ENCODE data around the gene TMEM101. TPM values are rescaled to one million over a fixed set of nuclear protein-coding genes. Genes with fewer than 3 reads are reported as not detected.
"Not testable (repeated sequence)": the region's sequence is repeated elsewhere in the genome, so short reads cannot be mapped to it uniquely, and the experiment has no call there.

TMEM101 gene
- total RNA-seq, 1 donor from 2014 or later = 67.3 TPM

GRCh38 chr17:43962479-43962878 lies 52.3 kb downstream of the TMEM101 start:
- Histone ChIP-seq H3K27me3 (ENCODE audit: control insufficient read depth in 3 of 3, insufficient read depth in 3 of 3, low read length in 3 of 3) (peaks cover 0 to 12% (median 4%) of the 10 kb centered on the region in 3 donors), H3K27ac (ENCODE audit: low read depth, low read length) (no peak overlapping the region), H3K9ac (ENCODE audit: low read depth in 1 of 3, low read length in 3 of 3) (no peak overlapping the region), H3K9me3 (ENCODE audit: control insufficient read depth in 3 of 3, low read length in 3 of 3) (no peaks in the 10 kb centered on the region), H3K36me3 (ENCODE audit: control insufficient read depth in 3 of 3, insufficient read depth in 3 of 3, low read length in 3 of 3) (no peaks in the 10 kb centered on the region), H3K4me3 (ENCODE audit: low read length in 3 of 3) (no peak overlapping the region), H3K4me1 (ENCODE audit: control insufficient read depth in 3 of 3, insufficient read depth in 3 of 3, low read length in 3 of 3) (no peaks in the 10 kb centered on the region)

DNA sequence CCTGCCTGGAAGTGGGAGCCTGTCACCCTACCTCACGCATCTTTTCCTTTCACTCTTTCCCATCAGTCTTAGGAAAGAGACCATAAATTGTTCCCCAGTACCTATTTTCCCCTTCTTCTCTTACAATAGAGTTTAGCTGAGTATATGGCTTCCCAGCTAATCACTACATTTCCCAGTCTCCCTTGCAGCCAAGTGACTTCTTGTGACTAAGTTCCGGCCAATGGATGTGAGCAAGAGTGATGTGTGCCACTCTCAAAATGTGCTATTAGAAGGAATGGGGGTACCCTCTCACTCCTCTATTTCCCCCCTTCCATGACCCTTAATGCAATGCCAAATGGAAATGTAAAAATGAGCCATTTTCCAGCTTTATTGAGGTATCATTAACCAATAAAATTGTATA lies 52.8 kb downstream of the TMEM101 start:
- Histone ChIP-seq H3K4me1 (ENCODE audit: control insufficient read depth in 3 of 3, insufficient read depth in 3 of 3, low read length in 3 of 3) (no peaks in the 10 kb centered on the region), H3K27ac (ENCODE audit: low read depth, low read length) (no peak overlapping the region), H3K27me3 (ENCODE audit: control insufficient read depth in 3 of 3, insufficient read depth in 3 of 3, low read length in 3 of 3) (peaks cover 0 to 11% (median 4%) of the 10 kb centered on the region in 3 donors), H3K9me3 (ENCODE audit: control insufficient read depth in 3 of 3, low read length in 3 of 3) (no peaks in the 10 kb centered on the region), H3K9ac (ENCODE audit: low read depth in 1 of 3, low read length in 3 of 3) (no peak overlapping the region), H3K4me3 (ENCODE audit: low read length in 3 of 3) (no peak overlapping the region), H3K36me3 (ENCODE audit: control insufficient read depth in 3 of 3, insufficient read depth in 3 of 3, low read length in 3 of 3) (no peaks in the 10 kb centered on the region)

DNA sequence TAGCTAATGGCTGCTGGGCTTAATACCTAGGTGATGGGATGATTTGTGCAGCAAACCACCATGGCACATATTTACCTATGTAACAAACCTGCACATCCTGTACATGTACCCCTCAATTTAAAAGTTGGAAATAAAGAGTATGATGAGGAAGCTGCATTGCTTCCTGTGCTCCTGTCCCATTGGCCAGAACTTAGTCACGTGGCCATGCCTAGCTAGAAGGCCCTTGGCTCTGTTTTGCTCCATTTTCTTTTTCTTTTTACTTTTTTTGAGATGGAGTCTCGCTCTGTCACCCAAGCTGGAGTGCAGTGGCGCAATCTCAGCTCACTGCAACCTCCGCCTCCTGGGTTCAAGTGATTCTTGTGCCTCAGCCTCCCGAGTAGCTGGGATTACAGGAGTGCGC lies 53.5 kb downstream of the TMEM101 start:
- H3K4me3 ChIP-seq (ENCODE audit: low read length in 3 of 3); H3K27ac ChIP-seq (ENCODE audit: low read depth, low read length); H3K9me3 ChIP-seq (ENCODE audit: control insufficient read depth in 3 of 3, low read length in 3 of 3); H3K9ac ChIP-seq (ENCODE audit: low read depth in 1 of 3, low read length in 3 of 3); H3K36me3 ChIP-seq (ENCODE audit: control insufficient read depth in 3 of 3, insufficient read depth in 3 of 3, low read length in 3 of 3); H3K4me1 ChIP-seq (ENCODE audit: control insufficient read depth in 3 of 3, insufficient read depth in 3 of 3, low read length in 3 of 3): not testable (repeated sequence)
- H3K27me3 ChIP-seq (ENCODE audit: control insufficient read depth in 3 of 3, insufficient read depth in 3 of 3, low read length in 3 of 3) = peaks cover 0 to 14% (median 7%) of the 10 kb centered on the region in 3 donors

Small RNAs within 50 kb of the gene (small RNA-seq; reads per million reads assigned to genes)
- gene RF00012 = not detected

Other genes with a start within 250 kb of the TMEM101 start
- gene DUSP3, start 236.0 kb downstream of the TMEM101 start, total RNA-seq = 39.7 TPM
- gene CFAP97D1, start 234.5 kb downstream of the TMEM101 start, total RNA-seq = not detected
- gene MPP3, start 181.8 kb downstream of the TMEM101 start, total RNA-seq = 4.2 TPM
- gene CD300LG, start 167.8 kb downstream of the TMEM101 start, total RNA-seq = 1.6 TPM
- 1.0 TPM for gene MPP2, start 107.4 kb downstream of the TMEM101 start, total RNA-seq
- not detected for gene PPY, start 72.5 kb downstream of the TMEM101 start, total RNA-seq
- gene PYY, start 61.0 kb downstream of the TMEM101 start, total RNA-seq = not detected
- gene NAGS, start 10.3 kb downstream of the TMEM101 start, total RNA-seq = under 0.01 TPM
- 13.6 TPM for gene LSM12, start 51.7 kb upstream of the TMEM101 start, total RNA-seq
- 13.0 TPM for gene G6PC3, start 55.8 kb upstream of the TMEM101 start, total RNA-seq
- gene HDAC5, start 108.7 kb upstream of the TMEM101 start, total RNA-seq = 44.4 TPM
- 1.0 TPM for gene HROB, start 127.0 kb upstream of the TMEM101 start, total RNA-seq
- gene ASB16, start 155.7 kb upstream of the TMEM101 start, total RNA-seq = 4.7 TPM
- gene TMUB2, start 172.0 kb upstream of the TMEM101 start, total RNA-seq = 24.0 TPM
- gene ATXN7L3, start 184.9 kb upstream of the TMEM101 start, total RNA-seq = 21.4 TPM
- gene UBTF, start 204.7 kb upstream of the TMEM101 start, total RNA-seq = 51.7 TPM

All from skeletal muscle tissue (tissue), 5 donors.